Mucosa of descending colon (tissue), 3 donors: ENCODE results near the gene CACNG5. TPM values are rescaled to one million over a fixed set of nuclear protein-coding genes. Genes with fewer than 3 reads are reported as not detected.

Source experiments
- ATAC-seq: fragments of 200-7000 bp; cut with Tn5 transposase; one replicate; pipeline ENCODE4 v1.9.1; 2020; ENCODE audit warnings: mild to moderate bottlenecking, moderate library complexity
- DNase-seq, 3 donors: peaks; one replicate each; pipeline ENCODE4 v3.0.0-alpha.2; 2020
- H3K36me3 ChIP-seq: fragments of 200-600 bp; one replicate; pipeline ENCODE4 v1.8.0; 2021; ENCODE audit warnings: low read depth, mild to moderate bottlenecking
- H3K4me1 ChIP-seq: fragments of 200-600 bp; one replicate; pipeline ENCODE4 v1.8.0; 2021; ENCODE audit warnings: low read depth, mild to moderate bottlenecking
- H3K4me3 ChIP-seq: fragments of 200-600 bp; one replicate; pipeline ENCODE4 v1.8.0; 2021; ENCODE audit warnings: mild to moderate bottlenecking
- H3K9me3 ChIP-seq: fragments of 200-600 bp; one replicate; pipeline ENCODE4 v1.8.0; 2021; ENCODE audit warnings: mild to moderate bottlenecking
- CTCF ChIP-seq: fragments of 200-600 bp; IDR thresholded peaks from one replicate; pipeline ENCODE4 v1.8.0; 2022; ENCODE audit warnings: antibody characterized with exemption, mild to moderate bottlenecking
- intact Hi-C, 2 donors: fragments of 100-400 bp; cut with DNase I in 1 of 2; cut with micrococcal nuclease in 1 of 2; formaldehyde crosslinking; loops; one replicate each; pipeline versions ENCODE4 v1.11.0 to v1.11.1; 2022; cut with DNase I, micrococcal nuclease
- total RNA-seq, 3 donors: library from RNA; stranded (reverse); fragmentation: NEBNext Ultra II Directional in 2 of 3; extraction: Animal tissue kit (Norgen Biotek cat#: 25700) in 2 of 3; gene quantifications; one replicate each; pipeline versions ENCODE4 v1.2.1 to v1.2.4, GENCODE V29; 2021 to 2023
- donor health status: DM: no; HTN: no; CAD: no; lungs with moderate emphysema.
- donor health status: DM: no; HTN: no; CAD: no.
- donor health status: DM: no; HTN: yes; CAD: no.

CACNG5 gene
- total RNA-seq, 3 donors from 2014 or later = 0.44 TPM; not detected in 2

- TF ChIP-seq CTCF = no peak
- Histone ChIP-seq H3K4me3 (no peak overlapping the region), H3K36me3 (no peaks in the 10 kb centered on the region), H3K9me3 (no peaks in the 10 kb centered on the region), H3K4me1 (no peaks in the 10 kb centered on the region)
- intact Hi-C loops = no loop called here
- ATAC-seq = no peak
- DNase-seq = no peak
Measured at GRCh38 chr17:66811683-66812054, 23.2 kb upstream of the CACNG5 start.

GRCh38 chr17:66812571-66812970 is 22.3 kb upstream of the CACNG5 start:
- DNase-seq (no peak), ATAC-seq (no peak)
- Histone ChIP-seq H3K4me1 (no peaks in the 10 kb centered on the region), H3K36me3 (no peaks in the 10 kb centered on the region), H3K4me3 (no peak overlapping the region), H3K9me3 (no peaks in the 10 kb centered on the region)
- TF ChIP-seq CTCF = no peak
- intact Hi-C loops = no loop called here

GRCh38 chr17:66813296-66813695 is 21.6 kb upstream of the CACNG5 start:
- H3K9me3 ChIP-seq = no peaks in the 10 kb centered on the region
- ATAC-seq = no peak
- no peaks in the 10 kb centered on the region for H3K36me3 ChIP-seq
- intact Hi-C loops = no loop called here
- no peak for TF ChIP-seq CTCF
- no peak for DNase-seq
- H3K4me3 ChIP-seq = no peak overlapping the region
- H3K4me1 ChIP-seq = no peaks in the 10 kb centered on the region

- intact Hi-C loops = no loop called here
- no peaks in the 10 kb centered on the region for H3K4me1 ChIP-seq
- no peak for ATAC-seq
- H3K36me3 ChIP-seq = no peaks in the 10 kb centered on the region
- no peak overlapping the region for H3K4me3 ChIP-seq
- TF ChIP-seq CTCF = no peak
- DNase-seq = no peak
- no peaks in the 10 kb centered on the region for H3K9me3 ChIP-seq
Measured at GRCh38 chr17:66814026-66814425, 20.9 kb upstream of the CACNG5 start.

GRCh38 chr17:66814570-66814969 is 20.3 kb upstream of the CACNG5 start:
- Histone ChIP-seq H3K36me3 (no peaks in the 10 kb centered on the region), H3K9me3 (no peaks in the 10 kb centered on the region), H3K4me1 (no peaks in the 10 kb centered on the region), H3K4me3 (no peak overlapping the region)
- intact Hi-C loops = no loop called here
- DNase-seq (no peak), ATAC-seq (no peak)
- no peak for TF ChIP-seq CTCF

GRCh38 chr17:66817750-66818149 is 17.2 kb upstream of the CACNG5 start:
- Histone ChIP-seq H3K9me3 (no peaks in the 10 kb centered on the region), H3K36me3 (no peaks in the 10 kb centered on the region), H3K4me3 (no peak overlapping the region), H3K4me1 (no peaks in the 10 kb centered on the region)
- ATAC-seq (no peak), DNase-seq (no peak)
- intact Hi-C loops = no loop called here
- TF ChIP-seq CTCF = no peak
